AG04450 (cell line): ENCODE measurements around the gene RAPGEF1. TPM values are rescaled to one million over a fixed set of nuclear protein-coding genes. Genes with fewer than 3 reads are reported as not detected.

Experiments
- CTCF ChIA-PET: fragments of 300-600, 350-600 bp; formaldehyde crosslinking; extraction: SDS; loops from one replicate; lab custom pipeline; 2022; ENCODE audit warnings: antibody characterized with exemption, inconsistent platforms; lab: Charles Lee
- POLR2A ChIA-PET: fragments of 350-600 bp; formaldehyde crosslinking; extraction: SDS; loops from one replicate; lab custom pipeline; 2021; ENCODE audit warnings: antibody characterized with exemption, inconsistent platforms; lab: Yijun Ruan, JAX
- DNase-seq: peaks from one replicate; pipeline ENCODE4 v3.0.0-alpha.2; 2011; ENCODE audit warnings: low read depth, low spot score
- H3K27ac ChIP-seq: one replicate; pipeline ENCODE4 v1.5.1; 2012; ENCODE audit warnings: low read depth, low read length, control low read depth
- H3K27me3 ChIP-seq: one replicate; pipeline ENCODE4 v1.6.0; 2012; ENCODE audit warnings: low read length; ENCODE audit not compliant: control insufficient read depth, insufficient read depth
- H3K4me3 ChIP-seq: 2 replicates; pipeline ENCODE4 v1.5.1; 2011; ENCODE audit warnings: mild to moderate bottlenecking, low read depth, low read length, control low read depth
- H3K9me3 ChIP-seq: 2 replicates; pipeline ENCODE4 v1.5.1; 2012; ENCODE audit warnings: low read length; ENCODE audit not compliant: control insufficient read depth, insufficient read depth
- polyA plus RNA-seq: library from polyadenylated mRNA; depleted of rRNA; stranded (reverse); fragments of >200 nt; gene quantifications from 2 replicates; pipeline ENCODE4 v1.2.3, GENCODE V29; 2011
- TF ChIP-seq, protein P1 (sequence below): IDR thresholded peaks from 2 replicates; pipeline ENCODE4 v1.5.1; 2011; ENCODE audit warnings: low read depth, low read length, control low read depth, inconsistent platforms

RAPGEF1 gene
- polyA plus RNA-seq, 1 experiment = 27.6 TPM

DNA sequence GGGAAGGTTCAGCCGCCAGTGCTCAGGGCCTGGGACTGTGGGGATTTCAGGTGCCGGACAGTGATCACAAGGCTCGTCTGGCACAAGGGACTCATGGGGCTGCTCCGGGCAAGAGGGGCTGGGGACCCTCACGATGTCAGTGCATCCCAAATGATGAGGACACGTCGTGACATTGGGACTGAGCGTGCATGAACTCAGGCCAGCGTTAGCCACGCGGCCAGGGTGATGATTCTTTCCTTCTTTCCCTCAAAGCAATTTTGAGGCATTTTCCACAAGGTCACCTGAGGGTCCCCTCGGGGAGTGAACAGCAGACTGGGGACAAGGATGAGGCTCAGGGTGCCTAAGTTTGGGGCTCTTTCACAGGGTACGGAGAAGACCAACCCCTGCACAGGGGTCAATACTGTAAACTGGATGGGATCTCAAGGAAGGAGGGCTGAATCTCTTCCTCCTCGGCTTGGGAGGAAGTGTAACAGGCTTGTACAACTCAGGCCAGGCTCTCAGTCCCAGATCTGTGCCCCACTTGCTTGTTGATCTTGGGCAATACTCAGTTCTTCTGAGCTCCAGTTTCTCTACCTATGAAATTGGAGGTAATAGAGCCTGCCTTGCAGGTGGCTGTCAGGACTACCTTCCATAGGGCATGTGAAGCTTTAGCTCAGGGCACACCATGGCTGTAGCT is 116.1 kb downstream of the RAPGEF1 start:
- TF ChIP-seq, protein P1, sequence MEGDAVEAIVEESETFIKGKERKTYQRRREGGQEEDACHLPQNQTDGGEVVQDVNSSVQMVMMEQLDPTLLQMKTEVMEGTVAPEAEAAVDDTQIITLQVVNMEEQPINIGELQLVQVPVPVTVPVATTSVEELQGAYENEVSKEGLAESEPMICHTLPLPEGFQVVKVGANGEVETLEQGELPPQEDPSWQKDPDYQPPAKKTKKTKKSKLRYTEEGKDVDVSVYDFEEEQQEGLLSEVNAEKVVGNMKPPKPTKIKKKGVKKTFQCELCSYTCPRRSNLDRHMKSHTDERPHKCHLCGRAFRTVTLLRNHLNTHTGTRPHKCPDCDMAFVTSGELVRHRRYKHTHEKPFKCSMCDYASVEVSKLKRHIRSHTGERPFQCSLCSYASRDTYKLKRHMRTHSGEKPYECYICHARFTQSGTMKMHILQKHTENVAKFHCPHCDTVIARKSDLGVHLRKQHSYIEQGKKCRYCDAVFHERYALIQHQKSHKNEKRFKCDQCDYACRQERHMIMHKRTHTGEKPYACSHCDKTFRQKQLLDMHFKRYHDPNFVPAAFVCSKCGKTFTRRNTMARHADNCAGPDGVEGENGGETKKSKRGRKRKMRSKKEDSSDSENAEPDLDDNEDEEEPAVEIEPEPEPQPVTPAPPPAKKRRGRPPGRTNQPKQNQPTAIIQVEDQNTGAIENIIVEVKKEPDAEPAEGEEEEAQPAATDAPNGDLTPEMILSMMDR = no peak
- ChIA-PET POLR2A (no interaction called here), CTCF (interaction anchor here (2.0 kb wide), 1 partner anchor 117 kb away, joined by 8 read pairs; the partner anchor contains the start of gene RAPGEF1)
- H3K4me3 ChIP-seq = no peak overlapping the region
- no peak overlapping the region for H3K27ac ChIP-seq
- no peaks in the 10 kb centered on the region; the same call in 1 of the 2 replicates for H3K9me3 ChIP-seq
- no peak for DNase-seq
- no peaks in the 10 kb centered on the region for H3K27me3 ChIP-seq

DNA sequence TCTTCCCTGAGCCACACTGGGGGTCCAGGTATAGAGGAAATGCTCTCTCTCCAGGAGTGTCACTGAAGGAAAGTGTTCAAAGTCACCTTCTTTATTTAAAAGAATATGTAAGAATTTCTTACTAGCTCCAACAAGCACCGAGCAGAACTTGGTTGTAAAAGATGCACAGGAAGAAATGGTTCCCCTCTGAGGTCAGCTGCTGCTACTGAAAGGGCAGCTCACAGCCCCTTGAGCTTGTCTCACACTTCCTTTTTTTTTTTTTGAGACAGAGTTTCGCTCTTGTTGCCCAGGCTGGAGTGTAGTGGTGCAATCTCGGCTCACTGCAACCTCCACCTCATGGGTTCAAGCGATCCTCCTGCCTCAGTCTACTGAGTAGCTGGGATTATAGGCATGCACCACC is 117.4 kb downstream of the RAPGEF1 start:
- POLR2A ChIA-PET = no interaction called here
- CTCF ChIA-PET = interaction anchor here (1.4 kb wide), 1 partner anchor 118 kb away, joined by 3 read pairs; the partner anchor contains the start of gene RAPGEF1
- TF ChIP-seq, protein P1 = no peak
- Histone ChIP-seq H3K9me3 (no peaks in the 10 kb centered on the region), H3K27me3 (no peaks in the 10 kb centered on the region), H3K4me3 (no peak overlapping the region), H3K27ac (no peak overlapping the region)
- no peak for DNase-seq

DNA sequence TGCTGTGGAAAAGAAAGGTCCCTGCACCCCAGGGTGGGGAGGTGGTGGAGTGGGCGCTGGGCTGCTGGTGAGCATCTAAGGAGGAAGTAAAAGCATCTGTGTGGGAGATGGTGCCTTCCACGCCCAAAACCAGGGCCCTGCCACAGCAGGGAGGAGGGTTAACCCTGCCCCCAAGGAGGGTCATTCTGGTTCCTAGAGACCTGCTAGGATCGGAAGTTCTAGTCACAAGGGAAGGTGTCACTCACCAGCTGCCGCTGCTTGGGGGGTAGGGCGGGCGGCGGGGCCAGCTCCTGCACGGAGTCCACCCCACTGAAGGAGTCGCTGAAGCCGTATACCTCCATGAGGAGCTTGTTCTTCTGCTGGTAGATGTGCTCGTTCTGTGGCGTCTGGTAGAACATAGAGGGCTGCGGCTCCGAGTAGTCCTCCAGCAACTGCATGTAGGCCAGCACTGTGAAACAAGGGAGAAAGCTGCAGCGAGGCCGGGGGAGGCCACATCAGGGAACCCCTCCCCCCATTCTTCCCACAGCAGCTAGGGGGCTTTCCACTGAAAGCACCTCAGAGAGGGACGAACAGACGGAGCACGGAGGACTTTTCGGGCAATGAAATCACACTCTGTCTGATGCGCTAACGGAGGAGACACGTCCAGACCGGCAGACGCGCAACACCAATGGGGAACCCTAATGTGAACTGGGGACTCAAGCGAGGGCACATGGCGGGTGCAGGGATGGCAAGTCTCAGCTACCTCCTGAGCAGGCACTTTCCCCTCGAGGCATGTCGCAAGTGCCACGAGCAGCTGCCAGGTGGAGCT is 118.1 kb downstream of the RAPGEF1 start:
- Histone ChIP-seq H3K4me3 (no peak overlapping the region), H3K27me3 (no peaks in the 10 kb centered on the region), H3K9me3 (no peaks in the 10 kb centered on the region), H3K27ac (no peak overlapping the region)
- TF ChIP-seq, protein P1 = no peak
- ChIA-PET POLR2A (interaction anchor here (0.7 kb wide), 1 partner anchor 106 kb away, joined by 3 read pairs; no protein-coding TSS in a partner anchor), CTCF (interaction anchor here (0.7 to 1.4 kb wide), 2 partner anchors 118 to 615 kb away, joined by 3 read pairs; partner anchors contain the start of gene RAPGEF1)
- DNase-seq = no peak

DNA sequence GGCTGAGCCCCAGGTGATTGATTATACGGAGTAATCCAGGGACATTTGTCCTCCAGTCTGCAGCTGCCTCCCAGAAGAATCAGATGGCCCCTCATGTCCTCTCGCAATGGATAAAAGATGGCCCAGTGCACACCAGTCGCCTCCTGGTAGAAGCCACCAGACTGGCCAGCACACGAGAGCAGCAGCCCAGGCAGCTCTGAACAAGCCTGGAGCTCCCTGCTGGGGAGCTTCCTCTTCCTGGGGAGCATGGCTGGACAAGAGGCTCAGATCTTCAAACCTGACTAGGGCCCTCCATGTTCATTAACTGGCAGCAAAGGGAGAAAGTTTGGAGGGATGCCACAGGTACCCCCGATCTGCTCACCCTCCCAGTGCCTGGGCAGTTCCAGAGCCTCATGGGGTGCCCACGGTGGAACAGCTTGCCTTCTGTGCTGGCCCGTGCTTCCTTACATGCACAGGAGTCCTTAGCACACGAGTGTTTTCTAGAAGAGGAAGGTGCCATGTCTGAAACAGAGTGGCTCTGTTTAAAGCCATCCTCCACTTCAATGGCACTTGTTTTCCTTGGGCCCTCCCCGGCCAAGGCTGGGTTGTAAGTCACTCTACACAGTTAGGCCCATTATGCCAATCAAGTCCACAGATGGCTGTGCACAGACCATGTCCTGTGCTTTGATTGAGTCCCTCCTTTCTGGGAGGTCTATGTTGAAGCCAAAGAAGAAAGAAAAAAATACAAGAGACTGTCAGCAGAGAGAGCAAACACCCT is 118.9 kb downstream of the RAPGEF1 start:
- POLR2A ChIA-PET = interaction anchor here (0.7 kb wide), 1 partner anchor 107 kb away, joined by 3 read pairs; no protein-coding TSS in a partner anchor
- H3K27me3 ChIP-seq = no peaks in the 10 kb centered on the region
- TF ChIP-seq, protein P1 = no peak
- CTCF ChIA-PET = interaction anchor here (1.4 kb wide), 1 partner anchor 119 kb away, joined by 3 read pairs; the partner anchor contains the start of gene RAPGEF1
- H3K4me3 ChIP-seq = no peak overlapping the region
- no peak for DNase-seq
- H3K27ac ChIP-seq = no peak overlapping the region
- H3K9me3 ChIP-seq = no peaks in the 10 kb centered on the region
